SH-SY5Y (cell line): ENCODE results near the gene ERMAP.

Experiments
- GATA2 ChIP-seq: IDR thresholded peaks from 2 replicates; pipeline ENCODE4 v1.6.1; 2011; ENCODE audit warnings: mild to moderate bottlenecking, low read depth, low read length
- GATA3 ChIP-seq: IDR thresholded peaks from 2 replicates; pipeline ENCODE4 v1.6.1; 2011; ENCODE audit warnings: low read depth, mild to moderate bottlenecking, low read length, moderate library complexity

The ERMAP gene

DNA sequence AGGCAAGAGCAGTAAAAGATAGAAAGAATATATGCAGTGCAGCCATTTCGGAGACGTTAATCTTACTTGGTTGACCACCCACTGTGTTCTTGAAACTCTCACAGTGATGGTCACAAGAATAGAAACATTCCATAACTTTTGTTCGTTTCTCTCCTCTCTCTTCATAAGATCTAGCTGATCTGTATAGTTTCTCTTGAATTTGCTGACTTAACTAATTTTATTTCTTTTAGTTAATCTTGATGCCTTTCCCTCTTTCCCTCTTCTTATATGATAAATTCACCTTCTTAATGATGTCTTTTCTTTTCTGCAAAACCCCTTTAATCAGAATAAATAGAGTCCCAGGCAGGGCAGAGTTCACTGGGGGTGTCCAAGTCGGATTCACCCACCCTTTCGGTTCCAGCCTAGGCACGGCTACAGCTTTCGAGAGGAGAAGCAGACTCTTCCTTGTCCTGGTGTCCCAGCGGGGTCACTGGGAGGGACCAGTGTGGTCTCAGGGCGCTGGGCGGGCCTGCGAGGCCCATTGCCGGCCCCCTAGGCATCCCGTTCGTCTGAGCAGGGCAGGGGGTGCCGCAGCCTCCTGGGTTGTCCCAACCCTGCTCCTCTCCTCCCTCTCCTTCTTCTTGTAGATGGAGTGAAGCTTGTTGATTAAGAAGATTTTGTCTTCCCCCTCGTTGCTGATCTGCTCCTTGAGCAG, 69.3 kb downstream of the ERMAP start:
- TF ChIP-seq GATA2 (no peak), GATA3 (no peak)

DNA sequence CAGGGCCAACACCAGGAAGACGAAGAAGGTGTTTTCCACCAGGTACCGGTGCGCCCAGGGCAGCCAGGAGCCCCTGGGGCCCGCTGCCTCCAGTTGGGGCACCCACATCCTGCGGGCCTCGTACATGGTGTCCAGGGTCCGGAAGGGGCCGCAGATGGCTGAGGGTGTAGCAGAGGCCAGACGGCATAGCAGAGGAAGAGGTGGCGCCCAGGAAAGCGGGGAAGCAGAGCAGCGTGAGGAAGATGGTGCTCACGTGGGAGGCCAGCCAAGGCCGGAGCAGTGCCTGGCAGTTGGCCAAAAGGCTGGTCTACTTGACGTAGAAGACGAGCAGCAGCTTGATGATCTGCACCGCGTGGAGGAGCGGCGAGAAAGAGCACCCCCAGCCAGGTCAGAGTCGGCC, 69.9 kb downstream of the ERMAP start:
- no peak for TF ChIP-seq GATA2
- no peak for TF ChIP-seq GATA3

DNA sequence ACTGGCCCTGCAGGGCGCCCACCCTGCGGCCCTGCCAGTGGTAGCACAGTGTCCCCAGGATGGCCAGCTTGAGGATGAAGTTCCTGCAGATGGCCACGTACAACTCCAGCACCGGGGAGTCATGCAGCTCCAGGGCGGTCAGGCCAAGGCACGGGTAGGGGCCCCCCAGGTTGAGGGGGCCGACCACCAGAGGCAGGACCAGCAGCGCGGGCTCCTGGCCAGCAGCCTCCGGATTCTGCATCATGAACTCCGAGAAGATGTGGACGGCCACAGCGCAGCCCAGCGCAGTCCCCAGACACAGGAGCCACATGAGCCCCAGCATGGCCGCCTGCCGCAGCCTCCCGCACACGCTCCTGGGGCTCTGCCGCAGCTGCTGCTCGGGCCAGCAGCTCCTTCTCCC, 70.4 kb downstream of the ERMAP start:
- TF ChIP-seq GATA3 (no peak), GATA2 (no peak)

DNA sequence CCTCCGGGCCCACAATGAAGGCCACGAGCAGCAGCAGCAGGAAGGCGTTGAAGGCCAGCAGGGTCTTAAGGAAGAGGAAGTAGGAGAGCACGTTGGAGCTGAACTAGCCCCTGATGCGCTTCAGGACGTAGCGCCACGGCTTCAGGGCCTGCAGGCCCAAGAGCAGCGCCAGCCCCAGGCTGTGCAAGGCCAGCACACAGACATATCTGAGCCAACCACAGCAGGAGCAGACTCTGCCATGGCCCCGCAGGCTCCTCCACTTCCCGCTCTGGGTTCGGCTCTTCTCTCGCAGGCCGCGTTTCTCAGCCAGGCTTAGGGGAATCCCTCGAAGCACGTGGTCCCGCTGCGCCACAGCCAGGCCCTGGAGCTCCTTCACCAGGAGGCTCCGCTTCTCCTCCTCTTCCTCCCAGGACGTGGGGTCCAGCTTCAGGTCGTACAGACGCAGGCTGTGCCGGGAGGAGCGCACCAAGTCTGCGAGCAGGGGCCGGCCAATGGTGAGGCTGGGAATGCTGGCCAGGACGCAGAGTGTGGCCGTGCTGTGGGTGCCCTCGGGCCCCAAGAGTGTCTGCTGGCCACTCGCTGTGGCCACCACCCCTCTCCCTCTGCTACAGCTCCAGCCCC, 71.2 kb downstream of the ERMAP start:
- no peak for TF ChIP-seq GATA3
- no peak for TF ChIP-seq GATA2

DNA sequence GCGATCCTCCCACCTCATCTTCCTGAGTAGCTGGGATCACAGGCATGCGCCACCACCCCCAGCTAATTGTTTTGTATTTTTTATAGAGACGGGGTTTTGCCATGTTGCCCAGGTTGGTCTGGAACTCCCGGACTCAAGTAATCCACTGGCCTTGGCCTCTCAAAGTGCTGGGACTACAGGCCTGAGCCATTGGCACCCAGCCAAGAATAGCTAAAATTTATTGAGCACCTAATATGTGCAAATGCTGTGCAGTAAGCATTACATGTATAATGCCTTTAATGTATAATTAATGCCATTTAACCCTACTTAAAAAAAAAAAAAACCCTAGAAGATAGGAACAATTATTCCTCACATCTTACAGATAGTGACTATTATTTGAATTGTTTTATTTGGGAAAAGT, 72.3 kb downstream of the ERMAP start:
- TF ChIP-seq GATA2 (no peak), GATA3 (no peak)

DNA sequence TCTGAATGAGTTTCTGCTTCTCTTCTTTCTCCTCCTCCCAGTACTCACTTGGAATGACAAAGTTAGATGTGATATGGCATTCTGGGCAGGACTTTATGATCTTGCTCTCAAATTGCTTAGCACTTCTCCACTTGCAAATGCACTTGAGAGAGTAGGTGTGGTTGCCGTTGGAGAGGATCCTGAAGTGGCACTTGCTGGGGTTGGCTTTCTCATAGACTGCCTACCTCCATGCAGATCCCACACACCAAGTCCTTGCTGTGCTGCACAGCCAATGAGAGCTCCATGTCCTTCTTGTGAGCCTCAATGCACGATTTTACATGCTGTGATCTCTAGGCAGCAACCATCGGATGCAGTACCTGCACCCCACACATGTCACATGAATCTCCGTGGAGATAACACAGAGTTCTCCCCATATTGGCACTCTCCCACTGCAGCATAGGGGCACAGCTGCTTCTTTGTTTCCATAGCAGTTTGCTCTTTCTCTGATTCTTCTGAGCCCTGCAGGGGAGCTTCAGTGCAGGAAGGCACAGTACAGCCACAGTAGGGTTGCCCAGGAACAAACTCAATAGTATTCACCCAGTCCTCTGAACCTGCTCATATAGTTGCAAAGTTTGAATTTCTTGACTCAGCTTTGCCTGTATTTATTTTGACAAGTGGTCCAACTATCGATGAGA, 74.7 kb downstream of the ERMAP start:
- TF ChIP-seq GATA2: no peak
- TF ChIP-seq GATA3: no peak
